Naive thymus-derived CD8-positive, alpha-beta T cell (primary cell): Measurements from ENCODE around the gene HNRNPLL. TPM values are rescaled to one million over a fixed set of nuclear protein-coding genes. Genes with fewer than 3 reads are reported as not detected.
"Not testable (repeated sequence)": the region's sequence is repeated elsewhere in the genome, so short reads cannot be mapped to it uniquely, and the experiment has no call there.

Source experiments
- ATAC-seq, 2 donors: fragments of 150-1000 bp; cut with Tn5 transposase in 1 of 2; sonication (Bioruptor Pico), chemical (Tn5 transposase) in 1 of 2; 1 replicate in 1 of 2; 2 replicates in 1 of 2; pipeline ENCODE4 v1.10.0; 2021; ENCODE audit warnings: mild to moderate bottlenecking in 2 of 2, moderate library complexity in 2 of 2
- POLR2A ChIA-PET: fragments of 350-600 bp; sonication (Branson Sonifier 250); formaldehyde crosslinking; loops from one replicate; lab custom pipeline; 2021; ENCODE audit warnings: antibody characterized with exemption; lab: Charles Lee
- DNase-seq, 10 donors: peaks; one replicate each; pipeline versions ENCODE4 v3.0.0 to v3.0.0-alpha.2; 2020 to 2022
- H3K27ac Mint-ChIP-seq, 10 donors: one replicate each; pipeline ENCODE4 v1.8.0; 2020 to 2022; ENCODE audit warnings: mild to moderate bottlenecking in 10 of 10, mixed read lengths in 10 of 10, moderate library complexity in 4 of 10, inconsistent platforms in 1 of 10
- H3K27me3 Mint-ChIP-seq, 5 donors: one replicate each; pipeline ENCODE4 v1.8.0; 2021 to 2022; ENCODE audit warnings: mixed read lengths in 5 of 5
- H3K36me3 Mint-ChIP-seq, 3 donors: one replicate each; pipeline ENCODE4 v1.8.0; 2020 to 2022; ENCODE audit warnings: mixed read lengths in 3 of 3, mild to moderate bottlenecking in 2 of 3, inconsistent platforms in 1 of 3
- H3K4me1 Mint-ChIP-seq, 4 donors: one replicate each; pipeline ENCODE4 v1.8.0; 2021 to 2022; ENCODE audit warnings: mixed read lengths in 4 of 4
- H3K4me3 Mint-ChIP-seq, 10 donors: one replicate each; pipeline ENCODE4 v1.8.0; 2020 to 2022; ENCODE audit warnings: mild to moderate bottlenecking in 10 of 10, mixed read lengths in 10 of 10, moderate library complexity in 6 of 10, inconsistent platforms in 1 of 10
- H3K9me3 Mint-ChIP-seq, 9 donors: one replicate each; pipeline ENCODE4 v1.8.0; 2020 to 2022; ENCODE audit warnings: mixed read lengths in 9 of 9, mild to moderate bottlenecking in 3 of 9, inconsistent platforms in 1 of 9, moderate library complexity in 1 of 9
- polyA plus RNA-seq, 3 donors: library from polyadenylated mRNA; unstranded; fragments of 300-500 nt; fragmentation: Illumina TruSeq; gene quantifications; one replicate each; pipeline ENCODE4 v1.2.3, GENCODE V29; 2021
- total RNA-seq, 8 experiments: library from RNA in 2 of 8; stranded (reverse) in 2 of 8; gene quantifications; one replicate each; pipeline ENCODE4 v1.2.3 and lab custom pipeline; 2021 to 2026

HNRNPLL gene
- total and polyA plus RNA-seq, 5 experiments from 2014 or later, result 8.0 to 20.2 (median 13.1) TPM

DNA sequence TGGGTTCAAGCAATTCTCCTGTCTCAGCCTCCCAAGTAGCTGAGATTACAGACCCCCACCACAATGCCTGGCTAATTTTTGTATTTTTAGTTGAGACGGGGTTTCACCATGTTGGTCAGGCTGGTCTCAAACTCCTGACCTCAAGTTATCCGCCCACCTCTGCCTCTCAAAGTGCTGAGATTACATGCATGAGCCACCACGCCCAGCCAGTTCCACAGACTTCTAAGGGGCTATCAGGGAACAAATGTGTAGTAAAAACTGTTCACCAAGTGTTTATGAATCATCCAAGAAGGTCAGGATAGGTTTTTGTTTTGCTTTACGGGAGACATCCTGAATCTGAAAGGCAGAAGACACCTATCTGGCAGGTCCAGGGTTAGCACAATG, 60.5 kb downstream of the HNRNPLL start:
- Mint-ChIP-seq H3K4me1 (peaks cover 7 to 20% (median 13%) of the 10 kb centered on the region in 4 donors), H3K27me3 (peaks cover 0 to 16% (median 7%) of the 10 kb centered on the region in 5 donors), H3K4me3 (peak overlapping the region in 1 of 10 donors; percentile 41), H3K27ac (peak overlapping the region in 1 of 10 donors; percentile 1)
- H3K9me3 Mint-ChIP-seq, H3K36me3 Mint-ChIP-seq, DNase-seq, ATAC-seq: not testable (repeated sequence)
- POLR2A ChIA-PET, result interaction anchor here (1.6 to 1.9 kb wide), 2 partner anchors 209 kb away, joined by 5 to 15 read pairs; partner anchors contain the start of gene SRSF7

GRCh38 chr2:38540580-38541286, 62.0 kb downstream of the HNRNPLL start:
- Mint-ChIP-seq H3K27me3 (peaks cover 3 to 12% (median 5%) of the 10 kb centered on the region in 5 donors), H3K36me3 (no peaks in the 10 kb centered on the region), H3K27ac (peak overlapping the region in 1 of 10 donors; percentile 35), H3K4me3 (no peak overlapping the region), H3K4me1 (peaks cover 7 to 20% (median 13%) of the 10 kb centered on the region in 4 donors), H3K9me3 (no peaks in the 10 kb centered on the region)
- no peak for ATAC-seq
- DNase-seq, result no peak
- POLR2A ChIA-PET, result interaction anchor here (1.9 kb wide), 1 partner anchor 210 kb away, joined by 5 read pairs; the partner anchor contains the start of gene SRSF7

GRCh38 chr2:38539086-38539485, 63.6 kb downstream of the HNRNPLL start:
- POLR2A ChIA-PET, result no interaction called here
- DNase-seq, result no peak
- peaks cover 10 to 20% (median 14%) of the 10 kb centered on the region in 4 donors for H3K4me1 Mint-ChIP-seq
- H3K4me3 Mint-ChIP-seq, result no peak overlapping the region
- no peaks in the 10 kb centered on the region for H3K36me3 Mint-ChIP-seq
- H3K9me3 Mint-ChIP-seq, result no peaks in the 10 kb centered on the region
- H3K27ac Mint-ChIP-seq, result no peak overlapping the region
- no peak for ATAC-seq
- H3K27me3 Mint-ChIP-seq, result peaks cover 6 to 14% (median 9%) of the 10 kb centered on the region in 5 donors

- peaks cover 7 to 22% (median 11%) of the 10 kb centered on the region in 4 donors for H3K4me1 Mint-ChIP-seq
- peaks cover 6 to 14% (median 9%) of the 10 kb centered on the region in 5 donors for H3K27me3 Mint-ChIP-seq
- no peak overlapping the region for H3K27ac Mint-ChIP-seq
- POLR2A ChIA-PET, result interaction anchor here (2.7 kb wide), 1 partner anchor 213 kb away, joined by 10 read pairs; the partner anchor contains the start of gene SRSF7
- no peaks in the 10 kb centered on the region for H3K9me3 Mint-ChIP-seq
- no peak overlapping the region for H3K4me3 Mint-ChIP-seq
- ATAC-seq (no peak), DNase-seq (no peak)
- H3K36me3 Mint-ChIP-seq, result no peaks in the 10 kb centered on the region
Measured at GRCh38 chr2:38537937-38538525, 64.7 kb downstream of the HNRNPLL start.

DNA sequence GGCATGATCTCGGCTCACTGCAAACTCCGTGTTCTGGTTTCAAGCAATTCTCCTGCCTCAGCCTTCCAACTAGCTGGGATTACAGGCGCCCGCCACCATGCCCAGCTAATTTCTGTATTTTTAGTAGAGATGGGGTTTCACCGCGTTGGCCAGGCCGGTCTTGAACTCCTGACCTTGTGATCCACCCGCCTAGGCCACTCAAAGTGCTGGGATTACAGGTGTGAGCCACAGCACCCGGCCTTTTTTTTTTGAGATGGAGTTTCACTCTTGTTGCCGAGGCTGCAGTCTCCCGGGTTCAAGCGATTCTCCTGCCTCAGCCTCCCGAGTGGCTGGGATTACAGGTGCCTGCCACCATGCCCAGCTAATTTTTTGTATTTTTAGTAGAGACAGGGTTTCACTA, 65.4 kb downstream of the HNRNPLL start:
- Mint-ChIP-seq H3K4me1 (peaks cover under 1 to 16% (median 5%) of the 10 kb centered on the region in 4 donors), H3K27me3 (peaks cover 9 to 12% (median 10%) of the 10 kb centered on the region in 5 donors), H3K4me3 (peak overlapping the region in 1 of 10 donors; percentile 4)
- not testable (repeated sequence) for DNase-seq, ATAC-seq, H3K36me3 Mint-ChIP-seq, H3K9me3 Mint-ChIP-seq, H3K27ac Mint-ChIP-seq
- POLR2A ChIA-PET, result interaction anchor here (0.6 to 2.7 kb wide), 4 partner anchors 11 to 214 kb away, joined by 3 to 10 read pairs (median 5); partner anchors contain the start of gene SRSF7

- peak; percentile 97 to 98 for ATAC-seq
- H3K9me3 Mint-ChIP-seq, result no peaks in the 10 kb centered on the region
- peak; percentile 40 to 84 (median 72) for DNase-seq
- POLR2A ChIA-PET, result interaction anchor here (2.7 kb wide), 1 partner anchor 215 kb away, joined by 10 read pairs; the partner anchor contains the start of gene SRSF7
- no peak overlapping the region for H3K27ac Mint-ChIP-seq
- peak overlapping the region; percentile 46 to 68 (median 56) for H3K4me3 Mint-ChIP-seq
- H3K36me3 Mint-ChIP-seq, result no peaks in the 10 kb centered on the region
- peaks cover 0 to 9% (median 2%) of the 10 kb centered on the region in 4 donors for H3K4me1 Mint-ChIP-seq
- H3K27me3 Mint-ChIP-seq, result peaks cover 9 to 11% (median 9%) of the 10 kb centered on the region in 5 donors
Measured at GRCh38 chr2:38535744-38536506, 66.8 kb downstream of the HNRNPLL start.

GRCh38 chr2:38535404-38535743, 67.4 kb downstream of the HNRNPLL start:
- Mint-ChIP-seq H3K27ac (no peak overlapping the region), H3K27me3 (peaks cover 9 to 16% (median 12%) of the 10 kb centered on the region in 5 donors), H3K9me3 (no peaks in the 10 kb centered on the region), H3K4me1 (peaks cover 0 to 9% (median 2%) of the 10 kb centered on the region in 4 donors), H3K36me3 (no peaks in the 10 kb centered on the region), H3K4me3 (peak overlapping the region in 8 of 10 donors; percentile 3 to 60 (median 48))
- ATAC-seq, result no peak
- DNase-seq, result no peak
- POLR2A ChIA-PET, result no interaction called here

DNA sequence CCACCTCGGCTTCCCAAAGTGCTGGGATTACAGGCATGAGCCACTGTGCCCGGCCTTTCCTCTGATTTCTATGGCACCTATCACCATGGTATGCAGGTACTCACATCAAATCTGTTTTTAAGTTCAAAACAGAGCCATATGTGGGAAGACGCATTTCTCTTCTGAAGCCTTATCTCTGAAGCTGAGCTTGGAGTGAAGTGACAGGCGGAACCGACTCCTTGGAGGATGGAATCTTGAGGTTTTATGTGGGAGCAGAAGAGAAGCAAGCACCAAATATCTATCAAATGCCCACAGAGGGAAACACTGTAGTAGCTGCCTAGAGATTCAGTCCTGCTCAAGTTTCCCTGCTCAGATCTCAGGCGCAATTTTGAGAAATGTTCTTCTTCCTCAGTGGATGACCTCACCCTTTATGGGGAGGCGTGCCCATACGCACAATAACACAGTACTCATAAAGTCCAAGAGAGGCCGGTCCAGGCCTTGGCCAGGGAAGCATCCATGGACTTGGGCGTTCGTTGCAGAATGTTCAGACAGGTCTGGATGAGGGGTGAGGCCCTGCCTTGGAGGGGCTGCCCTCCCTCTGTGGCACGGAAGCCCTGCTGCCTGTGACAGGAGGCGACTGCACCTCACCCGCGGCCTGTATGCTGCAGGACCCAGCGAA, 67.9 kb downstream of the HNRNPLL start:
- Mint-ChIP-seq H3K4me3 (peak overlapping the region in 1 of 10 donors; percentile 19), H3K4me1 (peaks cover 0 to 9% (median 2%) of the 10 kb centered on the region in 4 donors), H3K9me3 (no peaks in the 10 kb centered on the region), H3K27me3 (peaks cover 8 to 21% (median 14%) of the 10 kb centered on the region in 5 donors), H3K27ac (no peak overlapping the region), H3K36me3 (no peaks in the 10 kb centered on the region)
- ATAC-seq (no peak), DNase-seq (no peak)
- POLR2A ChIA-PET, result no interaction called here

DNA sequence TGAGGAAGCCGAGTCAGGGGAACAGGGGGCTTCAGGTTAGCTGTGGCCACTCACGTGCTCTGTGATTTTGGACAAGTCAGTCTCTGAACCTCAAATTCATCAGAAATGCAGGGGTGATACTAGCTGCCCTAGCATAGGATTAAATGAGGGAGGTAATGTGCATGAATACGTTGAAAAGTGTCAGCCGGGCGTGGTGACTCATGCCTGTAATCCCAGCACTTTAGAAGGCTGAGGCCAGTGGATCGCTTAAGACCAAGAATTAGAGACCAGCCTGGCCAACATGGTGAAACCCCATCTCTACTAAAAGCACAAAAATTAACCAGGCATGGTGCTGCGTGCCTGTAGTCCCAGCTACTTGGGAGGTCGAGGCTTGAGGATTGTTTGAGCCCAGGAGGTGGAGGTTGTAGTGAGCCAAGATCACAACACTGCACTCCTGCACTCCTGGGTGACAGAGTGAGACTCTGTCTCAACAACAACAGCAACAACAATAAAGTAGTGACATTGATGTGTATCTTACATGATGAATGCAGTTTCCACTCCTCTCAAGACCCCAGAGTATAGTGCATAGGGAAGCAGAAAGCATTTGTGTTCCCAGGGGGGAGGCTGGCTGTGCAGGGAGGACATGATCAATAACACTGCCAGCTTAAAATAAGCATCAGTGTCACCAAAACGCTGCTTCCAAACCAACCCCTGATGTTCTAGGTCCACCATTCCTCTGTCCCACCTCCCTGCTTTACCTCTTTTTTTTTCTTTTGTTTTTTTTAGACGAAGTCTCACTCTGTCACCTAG, 68.8 kb downstream of the HNRNPLL start:
- H3K4me1 Mint-ChIP-seq, result peaks cover 0 to 9% (median 2%) of the 10 kb centered on the region in 4 donors
- no peak overlapping the region for H3K4me3 Mint-ChIP-seq
- ATAC-seq (no peak), DNase-seq (no peak)
- H3K27ac Mint-ChIP-seq, result no peak overlapping the region
- peaks cover 7 to 30% (median 17%) of the 10 kb centered on the region in 5 donors for H3K27me3 Mint-ChIP-seq
- no peaks in the 10 kb centered on the region for H3K9me3 Mint-ChIP-seq
- POLR2A ChIA-PET, result interaction anchor here (0.6 kb wide), 2 partner anchors 205 to 1406 kb away, joined by 3 to 4 read pairs; no protein-coding TSS in a partner anchor
- H3K36me3 Mint-ChIP-seq, result no peaks in the 10 kb centered on the region

DNA sequence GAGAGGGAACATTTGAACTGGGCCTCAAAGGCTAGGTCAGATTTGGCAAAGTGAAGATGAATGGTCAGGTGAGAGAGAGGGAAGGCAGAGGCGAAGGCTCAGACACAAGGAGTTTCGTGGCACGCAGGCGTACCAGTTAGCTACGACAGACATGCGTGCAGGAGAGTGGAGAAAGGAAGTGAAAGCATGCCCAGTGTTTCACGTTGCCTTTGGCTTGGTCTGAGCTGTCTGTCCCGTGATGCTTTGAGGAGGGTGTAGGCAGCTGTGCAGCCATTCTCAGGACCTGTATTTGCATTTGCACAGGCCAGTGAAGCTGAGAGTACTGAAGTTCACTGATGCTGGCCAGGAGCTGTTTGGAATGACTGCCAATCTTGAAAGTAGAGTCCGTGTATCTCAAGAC, 69.5 kb downstream of the HNRNPLL start:
- DNase-seq, result peak in 1 of 10 donors; percentile 8
- H3K27ac Mint-ChIP-seq, result no peak overlapping the region

GRCh38 chr2:38532366-38532765, 70.4 kb downstream of the HNRNPLL start:
- POLR2A ChIA-PET, result no interaction called here
- Mint-ChIP-seq H3K27me3 (peaks cover 11 to 46% (median 19%) of the 10 kb centered on the region in 5 donors), H3K9me3 (no peaks in the 10 kb centered on the region), H3K4me3 (no peak overlapping the region), H3K27ac (no peak overlapping the region), H3K36me3 (no peaks in the 10 kb centered on the region), H3K4me1 (peaks cover 3 to 11% (median 5%) of the 10 kb centered on the region in 4 donors)
- ATAC-seq, result no peak
- DNase-seq, result no peak

More for the DNA sequence above, 69.5 kb downstream of the HNRNPLL start:
- Mint-ChIP-seq H3K36me3 (no peaks in the 10 kb centered on the region), H3K4me1 (peaks cover 3 to 11% (median 4%) of the 10 kb centered on the region in 4 donors), H3K27me3 (peaks cover 11 to 38% (median 19%) of the 10 kb centered on the region in 5 donors), H3K4me3 (peak overlapping the region in 1 of 10 donors; percentile 3), H3K9me3 (no peaks in the 10 kb centered on the region)
- POLR2A ChIA-PET, result interaction anchor here (0.6 kb wide), 2 partner anchors 205 to 1405 kb away, joined by 3 to 4 read pairs; no protein-coding TSS in a partner anchor
- peak in 1 of 2 donors; percentile 39 for ATAC-seq
